Small intestine (tissue), 7 donors: ENCODE data around the gene HTT. TPM values are rescaled to one million over a fixed set of nuclear protein-coding genes. Genes with fewer than 3 reads are reported as not detected.
"Not testable (repeated sequence)": the region's sequence is repeated elsewhere in the genome, so short reads cannot be mapped to it uniquely, and the experiment has no call there.

Experiments used
- DNase-seq, 2 donors: peaks; one replicate each; pipeline versions ENCODE4 v3.0.0 to v3.0.0-alpha.2; 2013
- FAIRE-seq: peaks from 2 replicates; lab custom pipeline; 2012; peaks lifted over from hg19 to GRCh38; lab: Jason Lieb, UNC
- H3K27ac ChIP-seq, 3 donors: one replicate each; pipeline ENCODE4 v1.5.1; 2013; ENCODE audit warnings: low read length in 2 of 3, mild to moderate bottlenecking in 2 of 3, control low read depth in 1 of 3, inconsistent platforms in 1 of 3, low read depth in 1 of 3, moderate library complexity in 1 of 3
- H3K27me3 ChIP-seq, 3 donors: one replicate each; pipeline ENCODE4 v1.6.1; 2013; ENCODE audit warnings: low read length in 3 of 3, inconsistent platforms in 1 of 3; ENCODE audit not compliant: control insufficient read depth in 3 of 3, insufficient read depth in 3 of 3
- H3K36me3 ChIP-seq, 3 donors: one replicate each; pipeline ENCODE4 v1.6.1; 2013; ENCODE audit warnings: low read length in 3 of 3, inconsistent platforms in 1 of 3, low read depth in 1 of 3, mild to moderate bottlenecking in 1 of 3, moderate library complexity in 1 of 3; ENCODE audit not compliant: control insufficient read depth in 3 of 3, insufficient read depth in 2 of 3
- H3K4me1 ChIP-seq, 3 donors: one replicate each; pipeline ENCODE4 v1.6.1; 2013; ENCODE audit warnings: low read length in 2 of 3, inconsistent platforms in 1 of 3, low read depth in 1 of 3, mild to moderate bottlenecking in 1 of 3, moderate library complexity in 1 of 3; ENCODE audit not compliant: control insufficient read depth in 3 of 3, insufficient read depth in 2 of 3
- H3K4me3 ChIP-seq, 3 donors: one replicate each; pipeline ENCODE4 v1.5.1; 2013; ENCODE audit warnings: low read length in 3 of 3, control low read depth in 1 of 3, inconsistent platforms in 1 of 3, low read depth in 1 of 3, mild to moderate bottlenecking in 1 of 3, moderate library complexity in 1 of 3
- H3K9me3 ChIP-seq, 2 donors: one replicate each; pipeline ENCODE4 v1.6.1; 2013; ENCODE audit warnings: low read depth in 1 of 2, low read length in 1 of 2; ENCODE audit not compliant: control insufficient read depth in 2 of 2, insufficient read depth in 1 of 2
- WGBS, 3 donors: extraction: QIAGEN DNeasy Blood & Tissue Kit; methylation state at CpG; one replicate each; pipeline ENCODE4 v1.1.7; 2013; 5-methylcytosine and 5-hydroxymethylcytosine counted together
- polyA plus RNA-seq, 4 donors: library from polyadenylated mRNA; stranded (reverse) in 3 of 4; unstranded in 1 of 4; fragments of 200-250 nt in 3 of 4; fragments of 120-200 nt in 1 of 4; gene quantifications; one replicate each; pipeline versions ENCODE4 v1.2.1 to v1.2.3, GENCODE V29; 2013
- donor health status: healthy with polysubstance abuse.
- donor health status: control.
- donor health status: control.
- donor health status: Bipolar disorder and iron deficiency.
- donor health status: healthy.

Gene HTT
- polyA plus RNA-seq, 4 donors = 10.3 to 28.8 (median 14.8) TPM

- 54 to 71% (median 66%) methylated on average over 10 of the region's 10 CpGs for WGBS, 3 donors
- no peaks in the 10 kb centered on the region for H3K36me3 ChIP-seq
- DNase-seq (no peak), FAIRE-seq (no peak)
- H3K9me3 ChIP-seq = no peaks in the 10 kb centered on the region
- peaks cover 0 to 7% (median 0%) of the 10 kb centered on the region in 3 donors for H3K27me3 ChIP-seq
- H3K27ac ChIP-seq = peak overlapping the region in 2 of 3 donors; percentile 69 to 85
- H3K4me3 ChIP-seq = peak overlapping the region; percentile 25 to 50 (median 37)
- H3K4me1 ChIP-seq = peaks cover 0 to 8% (median 4%) of the 10 kb centered on the region in 3 donors
Observed at GRCh38 chr4:3042226-3042625, 32.3 kb upstream of the HTT start.

GRCh38 chr4:3043282-3044020, 31.0 kb upstream of the HTT start:
- Histone ChIP-seq H3K27ac (no peak overlapping the region), H3K27me3 (peaks cover 0 to 7% (median 0%) of the 10 kb centered on the region in 3 donors), H3K9me3 (no peaks in the 10 kb centered on the region), H3K4me1 (peaks cover 0 to 8% (median 0%) of the 10 kb centered on the region in 3 donors), H3K4me3 (no peak overlapping the region), H3K36me3 (no peaks in the 10 kb centered on the region)
- WGBS, 3 donors = 88 to 92% (median 92%) methylated on average over 11 of the region's 11 CpGs
- FAIRE-seq (no peak), DNase-seq (no peak)

GRCh38 chr4:3044870-3045819, 29.3 kb upstream of the HTT start:
- Histone ChIP-seq H3K4me3 (peak overlapping the region in 1 of 3 donors; percentile 4), H3K36me3 (no peaks in the 10 kb centered on the region), H3K4me1 (peaks cover 0 to 8% (median 0%) of the 10 kb centered on the region in 3 donors), H3K27me3 (peaks cover 0 to 7% (median 0%) of the 10 kb centered on the region in 3 donors), H3K9me3 (no peaks in the 10 kb centered on the region), H3K27ac (peak overlapping the region in 2 of 3 donors; percentile 44 to 59)
- WGBS, 3 donors = 64 to 67% (median 66%) methylated on average over 22 of the region's 22 CpGs
- DNase-seq (peak; percentile 63 to 81), FAIRE-seq (no peak)

- H3K27ac ChIP-seq = peak overlapping the region in 1 of 3 donors; percentile 39
- H3K4me3 ChIP-seq = no peak overlapping the region
- FAIRE-seq (no peak), DNase-seq (no peak)
- H3K27me3 ChIP-seq = peaks cover 0 to 5% (median 0%) of the 10 kb centered on the region in 3 donors
- WGBS, 3 donors = 76 to 84% (median 78%) methylated on average over 7 of the region's 7 CpGs
- no peaks in the 10 kb centered on the region for H3K9me3 ChIP-seq
- H3K36me3 ChIP-seq = no peaks in the 10 kb centered on the region
- H3K4me1 ChIP-seq = peaks cover 0 to 8% (median 0%) of the 10 kb centered on the region in 3 donors
Observed at GRCh38 chr4:3046162-3046561, 28.3 kb upstream of the HTT start.

GRCh38 chr4:3046623-3047022, 27.9 kb upstream of the HTT start:
- FAIRE-seq (no peak), DNase-seq (no peak)
- Histone ChIP-seq H3K9me3 (no peaks in the 10 kb centered on the region), H3K36me3 (no peaks in the 10 kb centered on the region), H3K27me3 (peaks cover 0 to 5% (median 0%) of the 10 kb centered on the region in 3 donors), H3K4me1 (peaks cover 0 to 5% (median 0%) of the 10 kb centered on the region in 3 donors), H3K27ac (no peak overlapping the region), H3K4me3 (no peak overlapping the region)
- WGBS, 3 donors = 82 to 90% (median 88%) methylated on average over 4 of the region's 4 CpGs

GRCh38 chr4:3047464-3048286, 26.8 kb upstream of the HTT start:
- Histone ChIP-seq H3K4me3 (peak overlapping the region in 2 of 3 donors; percentile 16 to 47), H3K36me3 (no peaks in the 10 kb centered on the region), H3K27ac (peak overlapping the region in 2 of 3 donors; percentile 27 to 53), H3K9me3 (no peaks in the 10 kb centered on the region), H3K4me1 (peaks cover 0 to 4% (median 0%) of the 10 kb centered on the region in 3 donors), H3K27me3 (no peaks in the 10 kb centered on the region)
- 17 to 39% (median 27%) methylated on average over 20 of the region's 20 CpGs for WGBS, 3 donors
- FAIRE-seq (peak; percentile 39), DNase-seq (peak; percentile 76 to 80)

GRCh38 chr4:3051141-3051897, 23.2 kb upstream of the HTT start:
- not testable (repeated sequence) for H3K27me3 ChIP-seq, DNase-seq, H3K4me1 ChIP-seq, H3K4me3 ChIP-seq, H3K36me3 ChIP-seq, FAIRE-seq, H3K27ac ChIP-seq
- H3K9me3 ChIP-seq = peaks cover 0 to 23% of the 10 kb centered on the region in 2 donors
- WGBS, 3 donors = 91 to 94% (median 93%) methylated on average over 9 to 11 of the region's 12 CpGs
